H1 (cell line): ENCODE data around the gene ANO9. TPM values are rescaled to one million over a fixed set of nuclear protein-coding genes. Genes with fewer than 3 reads are reported as not detected.

Source experiments
- CTCF ChIA-PET: fragments of 300-600 bp; sonication (Branson Sonifier 250); formaldehyde crosslinking; loops from one replicate; lab custom pipeline; 2021; ENCODE audit not compliant: partially characterized antibody; lab: Charles Lee
- POLR2A ChIA-PET: fragments of 300-600 bp; sonication (Branson Sonifier 250); formaldehyde crosslinking; loops from one replicate; lab custom pipeline; 2021; ENCODE audit warnings: inconsistent platforms; ENCODE audit not compliant: partially characterized antibody; lab: Charles Lee
- DNase-seq, 2 experiments: peaks; one replicate each; pipeline versions ENCODE4 v3.0.0 to v3.0.0-alpha.2; 2010 to 2022; ENCODE audit warnings: low spot score in 2 of 2, low read depth in 1 of 2, mixed read lengths in 1 of 2
- FAIRE-seq: peaks from 2 replicates; lab custom pipeline; 2011; peaks lifted over from hg19 to GRCh38; lab: Jason Lieb, UNC
- H2AFZ ChIP-seq: 2 replicates; pipeline ENCODE4 v1.8.1; 2012; ENCODE audit warnings: low read length, inconsistent platforms
- H2AK5ac ChIP-seq: 2 replicates; pipeline ENCODE4 v1.6.1; 2013; ENCODE audit warnings: low read depth, low read length
- H2BK120ac ChIP-seq: replicated peaks from 2 replicates; pipeline ENCODE3; 2013; ENCODE audit warnings: low read depth, low read length, inconsistent platforms
- H2BK12ac ChIP-seq: 2 replicates; pipeline ENCODE4 v1.6.1; 2013; ENCODE audit warnings: low read depth, low read length
- H2BK15ac ChIP-seq: 2 replicates; pipeline ENCODE4 v1.6.1; 2013; ENCODE audit warnings: low read length
- H2BK20ac ChIP-seq: 2 replicates; pipeline ENCODE4 v1.6.1; 2013; ENCODE audit warnings: low read length
- H2BK5ac ChIP-seq: 2 replicates; pipeline ENCODE4 v1.6.1; 2013; ENCODE audit warnings: low read depth, low read length
- H3K14ac ChIP-seq: 2 replicates; pipeline ENCODE4 v1.6.1; 2013; ENCODE audit warnings: inconsistent platforms; ENCODE audit not compliant: insufficient read length
- H3K18ac ChIP-seq: 2 replicates; pipeline ENCODE4 v1.6.1; 2013; ENCODE audit warnings: low read length; ENCODE audit errors: extremely low read depth
- H3K23ac ChIP-seq: 2 replicates; pipeline ENCODE4 v1.6.1; 2013; ENCODE audit warnings: inconsistent platforms; ENCODE audit not compliant: insufficient read length
- H3K23me2 ChIP-seq: 2 replicates; pipeline ENCODE4 v1.6.1; 2013; ENCODE audit warnings: low read depth, low read length
- H3K27ac ChIP-seq: 2 replicates; pipeline ENCODE4 v1.6.1; 2011; ENCODE audit warnings: low read depth, low read length, inconsistent platforms
- H3K27me3 ChIP-seq, 4 experiments: replicated peaks in 1 of 4; 1 replicate in 1 of 4; 2 replicates in 3 of 4; pipeline versions ENCODE4 v1.6.1 to v1.8.1; 2011 to 2013; ENCODE audit warnings: low read length in 3 of 4, mild to moderate bottlenecking in 3 of 4, inconsistent platforms in 2 of 4, mixed read lengths in 2 of 4, moderate library complexity in 1 of 4; ENCODE audit not compliant: control insufficient read depth in 3 of 4, insufficient read depth in 3 of 4; ENCODE audit errors: extremely low read depth in 1 of 4
- H3K36me3 ChIP-seq, 4 experiments: 2 replicates each; pipeline versions ENCODE4 v1.6.1 to v1.8.1; 2011 to 2013; ENCODE audit warnings: mild to moderate bottlenecking in 4 of 4, low read length in 3 of 4, moderate library complexity in 2 of 4, control low read depth in 1 of 4, inconsistent platforms in 1 of 4; ENCODE audit not compliant: insufficient read depth in 4 of 4, control insufficient read depth in 2 of 4
- H3K4ac ChIP-seq: replicated peaks from 2 replicates; pipeline ENCODE3; 2013; ENCODE audit warnings: low read length, low read depth, mixed read lengths, inconsistent platforms; ENCODE audit not compliant: insufficient read length
- H3K4me1 ChIP-seq, 4 experiments: replicated peaks in 1 of 4; 1 replicate in 1 of 4; 2 replicates in 3 of 4; pipeline versions ENCODE4 v1.6.1 to v1.8.1; 2011 to 2013; ENCODE audit warnings: low read length in 3 of 4, inconsistent platforms in 2 of 4, mixed read lengths in 1 of 4; ENCODE audit not compliant: insufficient read depth in 4 of 4, control insufficient read depth in 3 of 4
- H3K4me2 ChIP-seq, 2 experiments: 2 replicates each; pipeline versions ENCODE4 v1.6.1 to v1.8.1; 2011 to 2013; ENCODE audit warnings: low read depth in 2 of 2, low read length in 2 of 2, control low read depth in 1 of 2, inconsistent platforms in 1 of 2, mild to moderate bottlenecking in 1 of 2; ENCODE audit not compliant: insufficient read depth in 1 of 2
- H3K4me3 ChIP-seq, 4 experiments: fragments of 200-600, 300-600 bp in 1 of 4; sonication (generic), shearing (Covaris generic), sonication (Bioruptor Twin) in 1 of 4; 2 replicates each; pipeline versions ENCODE4 v1.5.1 to v1.8.1; 2011 to 2016; ENCODE audit warnings: low read length in 4 of 4, low read depth in 3 of 4, control low read depth in 2 of 4, inconsistent platforms in 2 of 4, mild to moderate bottlenecking in 2 of 4, mixed read lengths in 1 of 4, moderate library complexity in 1 of 4; ENCODE audit not compliant: insufficient read depth in 2 of 4; ENCODE audit errors: extremely low read depth in 1 of 4
- H3K56ac ChIP-seq: replicated peaks from 2 replicates; pipeline ENCODE3; 2013; ENCODE audit warnings: low read depth, mild to moderate bottlenecking, mixed read lengths, low read length, inconsistent platforms; ENCODE audit not compliant: insufficient read length
- H3K79me1 ChIP-seq: 2 replicates; pipeline ENCODE4 v1.6.1; 2013; ENCODE audit warnings: low read depth, low read length, control low read depth
- H3K79me2 ChIP-seq, 2 experiments: 2 replicates each; pipeline versions ENCODE4 v1.6.1 to v1.8.1; 2012 to 2013; ENCODE audit warnings: low read length in 2 of 2, mild to moderate bottlenecking in 2 of 2, inconsistent platforms in 1 of 2; ENCODE audit not compliant: insufficient read depth in 2 of 2, control insufficient read depth in 1 of 2
- H3K9ac ChIP-seq, 4 experiments: replicated peaks in 1 of 4; 1 replicate in 1 of 4; 2 replicates in 3 of 4; pipeline versions ENCODE4 v1.6.1 to v1.8.1; 2011 to 2013; ENCODE audit warnings: low read depth in 3 of 4, low read length in 3 of 4, control low read depth in 2 of 4, mild to moderate bottlenecking in 2 of 4, moderate library complexity in 2 of 4, inconsistent platforms in 1 of 4; ENCODE audit errors: extremely low read depth in 1 of 4
- H3K9me3 ChIP-seq, 2 experiments: 2 replicates each; pipeline versions ENCODE4 v1.6.1 to v1.8.1; 2012 to 2013; ENCODE audit warnings: mild to moderate bottlenecking in 2 of 2, moderate library complexity in 2 of 2, control low read depth in 1 of 2, inconsistent platforms in 1 of 2, low read depth in 1 of 2, low read length in 1 of 2, mixed read lengths in 1 of 2; ENCODE audit not compliant: insufficient read depth in 2 of 2
- H4K20me1 ChIP-seq, 2 experiments: replicated peaks in 1 of 2; 2 replicates each; pipeline versions ENCODE3 to v1.8.1; 2011 to 2013; ENCODE audit warnings: inconsistent platforms in 2 of 2, low read length in 2 of 2, mild to moderate bottlenecking in 1 of 2; ENCODE audit not compliant: insufficient read depth in 2 of 2, control insufficient read depth in 1 of 2
- H4K5ac ChIP-seq: 2 replicates; pipeline ENCODE4 v1.6.1; 2013; ENCODE audit warnings: low read length, low read depth, mixed read lengths, inconsistent platforms; ENCODE audit not compliant: insufficient read length
- H4K8ac ChIP-seq: 2 replicates; pipeline ENCODE4 v1.8.0; 2013; ENCODE audit warnings: mild to moderate bottlenecking, moderate library complexity, low read length, inconsistent platforms; ENCODE audit not compliant: insufficient read depth; ENCODE audit errors: extremely low read depth
- H4K91ac ChIP-seq: replicated peaks from 2 replicates; pipeline ENCODE3; 2013; ENCODE audit warnings: low read length, mixed read lengths, inconsistent platforms; ENCODE audit not compliant: insufficient read length
- BCL11A ChIP-seq, 2 experiments: IDR thresholded peaks; one replicate each; pipeline ENCODE4 v1.6.1; 2011; ENCODE audit warnings: low read depth in 2 of 2, low read length in 2 of 2, mild to moderate bottlenecking in 2 of 2
- CEBPB ChIP-seq: IDR thresholded peaks from 2 replicates; pipeline ENCODE4 v1.6.1; 2012; ENCODE audit warnings: low read depth, low read length
- CTBP2 ChIP-seq: IDR thresholded peaks from 2 replicates; pipeline ENCODE4 v1.7.0; 2011; ENCODE audit warnings: borderline replicate concordance, mild to moderate bottlenecking, moderate library complexity, mixed read lengths, low read length; ENCODE audit not compliant: insufficient read depth, insufficient read length
- GTF2F1 ChIP-seq: IDR thresholded peaks from 2 replicates; pipeline ENCODE4 v1.6.1; 2012; ENCODE audit warnings: low read depth, low read length, improper control_type of control experiment, borderline replicate concordance
- NANOG ChIP-seq: IDR thresholded peaks from 2 replicates; pipeline ENCODE4 v1.6.1; 2011; ENCODE audit warnings: low read length, low read depth, mild to moderate bottlenecking, inconsistent platforms; ENCODE audit not compliant: insufficient read depth, poor library complexity, severe bottlenecking
- RBBP5 ChIP-seq: IDR thresholded peaks from 2 replicates; pipeline ENCODE4 v1.7.1; 2012; ENCODE audit warnings: low read depth, mild to moderate bottlenecking, inconsistent platforms, low read length, moderate library complexity, borderline replicate concordance
- TAF1 ChIP-seq: IDR thresholded peaks from 2 replicates; pipeline ENCODE4 v1.6.1; 2011; ENCODE audit warnings: mild to moderate bottlenecking, low read depth, low read length
- TAF7 ChIP-seq: optimal IDR thresholded peaks from 2 replicates; pipeline ENCODE3; 2011; ENCODE audit warnings: low read depth, mild to moderate bottlenecking, inconsistent platforms, low read length, moderate library complexity, borderline replicate concordance
- TEAD4 ChIP-seq: IDR thresholded peaks from 2 replicates; pipeline ENCODE4 v1.6.1; 2012; ENCODE audit warnings: low read depth, low read length, inconsistent platforms, mixed read lengths
- YY1 ChIP-seq: IDR thresholded peaks from 2 replicates; pipeline ENCODE4 v1.6.1; 2011; ENCODE audit warnings: low read depth, mild to moderate bottlenecking, low read length
- WGBS, 2 experiments: shearing (Covaris generic) in 1 of 2; methylation state at CpG; one replicate each; pipeline versions ENCODE4 v1.1.6 to v1.1.7; 2013 to 2015; ENCODE audit warnings: low lambda C conversion rate in 2 of 2, mixed read lengths in 2 of 2, inconsistent platforms in 1 of 2, low coverage in 1 of 2, missing lambda C conversion rate in 1 of 2; ENCODE audit not compliant: insufficient replicate concordance in 2 of 2, insufficient coverage in 1 of 2, insufficient read length in 1 of 2; ENCODE audit errors: extremely low coverage in 1 of 2, missing lambda C conversion rate in 1 of 2; 5-methylcytosine and 5-hydroxymethylcytosine counted together
- polyA plus RNA-seq, 7 experiments: library from polyadenylated mRNA; depleted of rRNA in 3 of 7; stranded (reverse) in 5 of 7; unstranded in 2 of 7; fragments of >200 nt in 5 of 7; fragments of 200-250 nt in 2 of 7; gene quantifications; 1 replicate in 5 of 7; 2 replicates in 1 of 7; 4 replicates in 1 of 7; pipeline versions ENCODE4 v1.2.1 to v1.2.3, GENCODE V29; 2011 to 2013; ENCODE audit warnings: missing spikeins in 2 of 7, mixed read lengths in 2 of 7
- total RNA-seq: library from RNA; stranded (reverse); fragmentation: NEBNext Ultra II Directional; extraction: Animal tissue kit (Norgen Biotek cat#: 25700); gene quantifications from 2 replicates; pipeline ENCODE4 v1.2.1, GENCODE V29; 2021

Gene ANO9
- total and polyA plus RNA-seq, 2 of the 8 experiments (the other 6 are each of a cell fraction or from before 2014, with no cell fraction given): 20.0 to 20.7 TPM

GRCh38 chr11:446891-447290 is 5.1 kb upstream of the ANO9 start:
- no peak overlapping the region for H3K9ac ChIP-seq
- peak overlapping the region; percentile 22 for H4K91ac ChIP-seq
- H3K23me2 ChIP-seq: peaks cover 2% of the 10 kb centered on the region; the same call in 1 of the 2 replicates
- no peak overlapping the region for H3K56ac ChIP-seq
- H2BK20ac ChIP-seq: no peak overlapping the region
- peak overlapping the region; percentile 9 for H3K4ac ChIP-seq
- H2BK120ac ChIP-seq: no peak overlapping the region
- H3K4me1 ChIP-seq: peaks cover 0 to 18% (median 7%) of the 10 kb centered on the region in 4 experiments; a peak in 5 of 7 replicates
- TF ChIP-seq RBBP5 (no peak), CEBPB (no peak), TAF1 (no peak), BCL11A (IDR thresholded peaks at IDR 0.05; ENCODE audit: low read depth in 2 of 2, low read length in 2 of 2) (no peak), TAF7 (no peak), NANOG (no peak), YY1 (no peak), GTF2F1 (no peak), TEAD4 (no peak), CTBP2 (no peak)
- CTCF ChIA-PET: interaction anchor here (0.6 to 5.4 kb wide), 4 partner anchors 9 to 125 kb away, joined by 3 to 32 read pairs (median 10); no protein-coding TSS in a partner anchor
- 0 out of 2 replicates have a peak overlapping the region, but pooled peaks have one; percentile 1 for H2BK5ac ChIP-seq
- no peak overlapping the region for H3K27ac ChIP-seq
- H3K18ac ChIP-seq: no peak overlapping the region
- 89% methylated on average over 7 of the region's 7 CpGs; no CpG with 5 or more reads in 1 of the 2 experiments for WGBS, 2 experiments
- POLR2A ChIA-PET: interaction anchor here (4.9 to 5.2 kb wide), 2 partner anchors 30 to 39 kb away, joined by 30 to 33 read pairs; partner anchors contain the start of gene SIGIRR
- no peaks in the 10 kb centered on the region for H3K27me3 ChIP-seq
- H3K9me3 ChIP-seq: no peaks in the 10 kb centered on the region
- no peak overlapping the region for H3K4me2 ChIP-seq
- H3K79me2 ChIP-seq: peaks cover 5 to 11% of the 10 kb centered on the region in 2 experiments; a peak in 3 of 4 replicates
- peak overlapping the region; percentile 12; the same call in 1 of the 2 replicates for H2BK12ac ChIP-seq
- H3K36me3 ChIP-seq: no peaks in the 10 kb centered on the region
- H4K20me1 ChIP-seq: peaks cover 6 to 7% of the 10 kb centered on the region in 2 experiments
- no peak overlapping the region for H2AFZ ChIP-seq
- no peak overlapping the region for H3K4me3 ChIP-seq
- no peak overlapping the region for H2AK5ac ChIP-seq
- DNase-seq (no peak), FAIRE-seq (no peak)
- H4K5ac ChIP-seq: peak overlapping the region; percentile 51
- peaks cover 3% of the 10 kb centered on the region; the same call in 1 of the 2 replicates for H3K79me1 ChIP-seq
- peak overlapping the region; percentile 2; the same call in 1 of the 2 replicates for H2BK15ac ChIP-seq
- no peak overlapping the region for H4K8ac ChIP-seq
- H3K14ac ChIP-seq: no peak overlapping the region
- no peak overlapping the region for H3K23ac ChIP-seq
